ENCODE data around the gene RMND5B. TPM values are rescaled to one million over a fixed set of nuclear protein-coding genes. Genes with fewer than 3 reads are reported as not detected.

Gene RMND5B
- polyA plus RNA-seq, 1 experiment = 39.6 TPM

DNA sequence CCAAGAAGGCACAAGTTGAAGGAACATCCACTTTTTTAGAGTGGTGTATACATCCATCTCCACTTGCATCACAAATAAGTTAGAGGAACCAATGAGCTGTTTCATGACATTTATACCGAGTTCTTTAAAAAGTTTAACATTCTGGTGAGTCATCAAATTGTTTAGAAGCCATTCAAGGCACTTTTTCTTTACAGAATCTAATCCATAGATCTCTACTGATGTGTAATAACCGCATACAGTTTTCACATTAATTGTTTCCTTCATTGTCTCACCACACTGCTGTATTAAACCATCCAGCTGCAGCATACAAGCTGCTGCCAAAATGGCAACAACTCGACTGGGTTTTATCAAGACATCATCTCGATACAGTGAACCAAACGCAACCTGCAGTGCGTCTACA is 55.6 kb downstream of the RMND5B start:
- ChIA-PET POLR2A (no interaction called here), CTCF (interaction anchor here (0.7 kb wide), 1 partner anchor 11 kb away, joined by 3 read pairs; no protein-coding TSS in a partner anchor)
- no peak for DNase-seq (ENCODE audit: low read depth)
- Histone ChIP-seq H3K4me3 (ENCODE audit: low read depth, low read length) (no peak overlapping the region), H3K27me3 (ENCODE audit: control insufficient read depth, insufficient read depth, low read length) (peaks cover 1% of the 10 kb centered on the region; the same call in 1 of the 2 replicates), H3K36me3 (ENCODE audit: control insufficient read depth, insufficient read depth, low read length) (no peaks in the 10 kb centered on the region)
- TF ChIP-seq, protein P1, sequence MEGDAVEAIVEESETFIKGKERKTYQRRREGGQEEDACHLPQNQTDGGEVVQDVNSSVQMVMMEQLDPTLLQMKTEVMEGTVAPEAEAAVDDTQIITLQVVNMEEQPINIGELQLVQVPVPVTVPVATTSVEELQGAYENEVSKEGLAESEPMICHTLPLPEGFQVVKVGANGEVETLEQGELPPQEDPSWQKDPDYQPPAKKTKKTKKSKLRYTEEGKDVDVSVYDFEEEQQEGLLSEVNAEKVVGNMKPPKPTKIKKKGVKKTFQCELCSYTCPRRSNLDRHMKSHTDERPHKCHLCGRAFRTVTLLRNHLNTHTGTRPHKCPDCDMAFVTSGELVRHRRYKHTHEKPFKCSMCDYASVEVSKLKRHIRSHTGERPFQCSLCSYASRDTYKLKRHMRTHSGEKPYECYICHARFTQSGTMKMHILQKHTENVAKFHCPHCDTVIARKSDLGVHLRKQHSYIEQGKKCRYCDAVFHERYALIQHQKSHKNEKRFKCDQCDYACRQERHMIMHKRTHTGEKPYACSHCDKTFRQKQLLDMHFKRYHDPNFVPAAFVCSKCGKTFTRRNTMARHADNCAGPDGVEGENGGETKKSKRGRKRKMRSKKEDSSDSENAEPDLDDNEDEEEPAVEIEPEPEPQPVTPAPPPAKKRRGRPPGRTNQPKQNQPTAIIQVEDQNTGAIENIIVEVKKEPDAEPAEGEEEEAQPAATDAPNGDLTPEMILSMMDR (IDR thresholded peaks at IDR 0.05; ENCODE audit: insufficient read depth, low read depth, low read length) = no peak

DNA sequence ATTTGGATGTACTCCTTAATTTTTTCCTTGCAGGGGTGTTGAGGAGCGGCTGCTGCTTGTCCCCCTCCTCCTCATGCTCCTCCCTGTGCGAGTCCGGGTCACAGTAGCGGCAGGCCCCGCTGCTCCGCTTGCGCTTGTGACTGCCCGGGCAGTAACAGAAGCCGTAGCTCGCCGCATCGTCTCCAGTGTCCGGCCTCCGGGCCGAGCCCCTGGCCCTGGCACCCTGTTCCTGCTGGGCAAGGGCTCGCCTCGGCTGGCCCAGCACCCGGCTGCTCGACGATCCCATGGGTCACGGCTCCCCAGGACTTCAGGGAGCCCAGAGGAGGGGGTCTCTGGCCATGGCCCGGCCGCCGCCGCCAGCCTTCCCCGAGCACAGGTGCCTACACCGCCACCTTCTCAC is 56.2 kb downstream of the RMND5B start, which contains the start of gene GMCL2:
GMCL2 (minus strand) TSS at position 358 of the 400 bp plus-strand sequence; CDS start at position 286, 72 bp downstream.
- CTCF ChIA-PET = no interaction called here
- no peak for DNase-seq (ENCODE audit: low read depth)
- H3K27me3 ChIP-seq (ENCODE audit: control insufficient read depth, insufficient read depth, low read length) = peaks cover 1% of the 10 kb centered on the region; the same call in 1 of the 2 replicates
- no peaks in the 10 kb centered on the region for H3K36me3 ChIP-seq (ENCODE audit: control insufficient read depth, insufficient read depth, low read length)
- POLR2A ChIA-PET = no interaction called here
- H3K4me3 ChIP-seq (ENCODE audit: low read depth, low read length) = no peak within 1 kb of the TSS
- TF ChIP-seq, protein P1 (IDR thresholded peaks at IDR 0.05; ENCODE audit: insufficient read depth, low read depth, low read length) = no peak

DNA sequence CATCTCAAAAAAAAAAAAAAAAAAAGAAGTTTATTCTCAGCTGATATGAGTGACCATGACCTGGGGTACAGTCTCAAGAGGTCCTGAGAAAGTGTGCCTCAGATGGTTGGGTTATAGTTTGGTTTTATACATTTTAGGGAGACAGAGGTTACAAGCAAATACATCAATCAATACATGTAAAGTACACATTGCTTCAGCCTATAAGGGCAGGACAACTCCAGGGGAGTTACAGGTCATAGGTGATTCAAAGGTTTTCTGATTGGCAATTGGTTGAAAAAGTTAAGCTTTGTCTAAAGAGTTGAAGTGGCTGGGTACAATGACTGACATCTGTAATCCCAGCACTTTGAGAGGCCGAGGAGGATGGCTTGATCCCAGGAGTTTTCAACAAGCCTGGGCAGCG is 58.6 kb downstream of the RMND5B start:
- CTCF ChIA-PET = interaction anchor here (1.5 kb wide), 1 partner anchor 9 kb away, joined by 3 read pairs; no protein-coding TSS in a partner anchor
- POLR2A ChIA-PET = no interaction called here

GRCh38 chr5:178191661-178192060 is 60.8 kb downstream of the RMND5B start:
- no peak overlapping the region for H3K4me3 ChIP-seq (ENCODE audit: low read depth, low read length)
- H3K27me3 ChIP-seq (ENCODE audit: control insufficient read depth, insufficient read depth, low read length) = peaks cover 19% of the 10 kb centered on the region
- POLR2A ChIA-PET = no interaction called here
- CTCF ChIA-PET = no interaction called here
- H3K36me3 ChIP-seq (ENCODE audit: control insufficient read depth, insufficient read depth, low read length) = no peaks in the 10 kb centered on the region
- no peak for DNase-seq (ENCODE audit: low read depth)
- TF ChIP-seq, protein P1 (IDR thresholded peaks at IDR 0.05; ENCODE audit: insufficient read depth, low read depth, low read length) = no peak

More for the DNA sequence above, 58.6 kb downstream of the RMND5B start:
- DNase-seq (ENCODE audit: low read depth) = no peak
- TF ChIP-seq, protein P1 (IDR thresholded peaks at IDR 0.05; ENCODE audit: insufficient read depth, low read depth, low read length) = no peak
- Histone ChIP-seq H3K4me3 (ENCODE audit: low read depth, low read length) (no peak overlapping the region), H3K36me3 (ENCODE audit: control insufficient read depth, insufficient read depth, low read length) (no peaks in the 10 kb centered on the region), H3K27me3 (ENCODE audit: control insufficient read depth, insufficient read depth, low read length) (peaks cover 14% of the 10 kb centered on the region)

- H3K4me3 ChIP-seq (ENCODE audit: low read depth, low read length) = no peak overlapping the region
- H3K27me3 ChIP-seq (ENCODE audit: control insufficient read depth, insufficient read depth, low read length) = peaks cover 19% of the 10 kb centered on the region
- ChIA-PET CTCF (no interaction called here), POLR2A (no interaction called here)
- TF ChIP-seq, protein P1 (IDR thresholded peaks at IDR 0.05; ENCODE audit: insufficient read depth, low read depth, low read length) = no peak
- DNase-seq (ENCODE audit: low read depth) = no peak
- no peaks in the 10 kb centered on the region for H3K36me3 ChIP-seq (ENCODE audit: control insufficient read depth, insufficient read depth, low read length)
Measured at GRCh38 chr5:178192244-178192643, 61.4 kb downstream of the RMND5B start.

Measured in BJ (cell line).